NCI-H2081 treated with DMSO at 0.1 percent for 48 hours (cell line): ENCODE measurements around the gene GRM4.
"Not testable (repeated sequence)": the region's sequence is repeated elsewhere in the genome, so short reads cannot be mapped to it uniquely, and the experiment has no call there.

Experiments
- DNase-seq: peaks from one replicate; lab custom pipeline; 2025; lab: John Stamatoyannopoulos, UW

GRM4 gene

DNA sequence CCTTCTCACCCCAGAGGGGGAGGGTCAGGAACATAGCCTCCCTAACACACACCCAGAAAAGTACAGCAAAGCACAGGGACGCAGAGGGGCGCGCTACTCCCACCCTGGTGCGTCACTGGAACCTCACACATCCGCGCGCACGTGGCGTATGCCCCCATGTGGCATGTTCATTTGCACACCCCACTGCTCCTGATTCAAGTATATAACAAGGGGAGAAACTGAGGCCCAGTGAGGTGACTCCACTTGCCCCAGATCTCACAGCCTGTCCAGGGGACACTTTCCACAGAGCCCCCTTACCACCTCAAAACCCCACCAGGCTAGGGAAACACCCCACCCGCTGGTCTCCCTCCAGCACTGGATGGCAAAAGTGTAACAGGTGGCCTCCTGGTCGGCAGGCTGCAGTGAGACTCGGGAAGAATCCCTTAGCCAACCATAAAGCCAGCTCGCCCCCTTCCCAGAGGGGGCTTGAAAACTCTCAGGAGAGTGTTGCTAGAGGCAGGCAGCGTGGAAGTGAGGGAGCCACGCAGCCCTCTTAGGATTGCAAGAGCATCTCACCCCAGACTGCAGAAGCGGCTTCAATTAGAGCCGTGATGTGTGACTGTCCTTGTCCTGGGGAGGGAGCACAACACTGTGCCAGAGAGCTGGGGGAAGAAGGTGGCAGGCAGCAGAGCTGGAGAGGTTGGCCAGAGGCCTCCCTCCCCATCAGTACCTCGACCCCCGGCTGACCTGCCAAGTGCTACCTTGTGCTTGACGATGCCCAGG is at the start of gene GRM4:
Gene GRM4 (minus strand): TSS at position 67 of the 762 bp plus-strand sequence. CDS start 12,591 bp downstream, outside the sequence.
- DNase-seq = no peak

DNA sequence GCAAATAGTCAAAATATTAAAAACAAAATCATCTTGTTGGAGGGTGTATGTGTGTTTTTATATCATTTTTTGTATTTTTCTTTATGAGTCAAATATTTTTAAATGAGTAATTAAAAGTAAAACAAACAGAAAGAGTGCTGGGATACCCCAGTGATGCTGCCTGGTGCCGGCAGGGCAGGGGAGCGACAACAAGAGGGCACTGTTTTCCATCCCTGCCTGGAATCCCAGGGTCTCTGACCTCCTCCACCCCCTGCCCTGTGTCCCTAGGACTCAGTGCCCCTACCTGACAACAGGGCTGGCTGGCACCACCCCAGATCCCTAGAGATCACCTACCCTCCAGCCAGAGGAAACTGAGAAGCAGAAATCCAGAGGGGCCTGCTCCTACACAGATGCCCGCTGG is 48.9 kb upstream of the GRM4 start:
- DNase-seq = no peak

DNA sequence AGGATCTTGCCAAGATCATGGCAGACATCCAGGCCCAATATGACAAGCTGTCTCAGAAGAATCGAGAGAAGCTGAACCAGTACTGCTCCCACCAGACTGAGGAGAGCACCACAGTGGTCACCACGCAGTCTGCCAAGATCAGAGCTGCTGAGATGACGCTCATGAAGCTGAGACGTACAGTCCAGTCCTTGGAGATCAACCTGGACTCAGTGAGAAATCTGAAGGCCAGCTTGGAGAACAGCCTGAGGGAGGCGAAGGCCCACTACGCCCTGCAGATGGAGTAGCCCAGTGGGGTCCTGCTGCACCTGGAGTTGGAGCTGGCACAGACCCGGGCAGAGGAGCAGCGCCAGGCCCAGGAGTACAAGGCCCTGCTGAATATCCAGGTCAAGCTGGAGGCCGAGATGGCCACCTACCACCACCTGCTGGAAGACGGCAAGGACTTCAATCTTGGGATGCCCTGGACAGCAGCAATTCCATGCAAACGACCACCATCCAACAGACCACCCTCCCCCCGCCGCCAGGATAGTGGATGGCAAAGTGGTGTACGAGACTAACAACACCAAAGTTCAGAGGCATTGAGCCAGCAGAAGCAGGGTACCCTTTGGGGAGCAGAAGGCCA is 44.7 kb upstream of the GRM4 start:
- DNase-seq = no peak

DNA sequence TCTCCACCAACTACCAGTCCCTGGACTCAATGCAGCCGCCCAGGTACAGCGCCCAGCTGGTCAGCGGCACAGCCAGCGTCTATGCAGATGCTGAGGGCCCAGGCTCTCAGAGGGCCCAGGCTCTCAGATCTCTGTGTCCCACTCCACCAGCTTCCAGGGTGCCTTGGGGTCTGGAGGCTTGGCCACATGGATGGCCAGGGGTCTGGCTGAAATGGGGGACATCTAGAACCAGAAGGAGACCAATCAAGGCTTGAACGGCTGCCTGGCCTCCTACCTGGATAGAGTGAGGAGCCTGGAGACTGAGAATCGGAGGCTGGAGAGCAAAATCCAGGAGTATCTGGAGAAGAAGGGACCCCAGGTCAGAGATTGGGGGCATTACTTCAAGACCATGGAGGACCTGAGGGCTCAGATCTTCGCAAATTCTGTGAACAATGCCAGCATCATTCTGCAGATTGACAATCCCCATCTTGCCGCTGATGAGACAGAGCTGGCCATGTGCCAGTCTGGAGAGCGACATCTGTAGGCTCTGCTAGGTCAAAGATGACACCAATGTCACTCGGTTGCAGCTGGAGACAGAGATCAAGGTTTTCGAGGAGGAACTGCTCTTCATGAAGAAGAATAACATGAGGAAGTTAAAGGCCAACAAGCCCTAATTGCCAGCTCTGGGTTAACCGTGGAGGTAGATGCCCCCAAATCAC is 44.1 kb upstream of the GRM4 start:
- no peak for DNase-seq

DNA sequence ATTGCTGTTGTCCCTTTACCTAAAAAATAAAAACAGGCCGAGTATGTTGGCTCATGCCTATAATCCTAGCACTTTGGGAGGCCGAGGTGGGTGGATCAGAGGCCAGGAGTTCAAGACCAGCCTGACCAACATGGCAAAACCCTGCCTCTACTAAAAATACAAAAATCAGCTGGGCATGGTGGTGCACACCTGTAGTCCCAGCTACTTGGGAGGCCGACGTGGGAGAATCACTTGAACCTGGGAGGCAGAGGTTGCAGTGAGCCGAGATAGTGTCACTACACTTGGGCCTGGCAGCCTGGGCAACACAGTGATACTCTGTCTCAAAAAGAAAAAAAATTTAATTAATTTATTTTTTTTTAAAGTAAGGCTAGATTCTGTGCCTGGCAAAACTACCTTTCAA is 38.8 kb upstream of the GRM4 start:
- DNase-seq = not testable (repeated sequence)

DNA sequence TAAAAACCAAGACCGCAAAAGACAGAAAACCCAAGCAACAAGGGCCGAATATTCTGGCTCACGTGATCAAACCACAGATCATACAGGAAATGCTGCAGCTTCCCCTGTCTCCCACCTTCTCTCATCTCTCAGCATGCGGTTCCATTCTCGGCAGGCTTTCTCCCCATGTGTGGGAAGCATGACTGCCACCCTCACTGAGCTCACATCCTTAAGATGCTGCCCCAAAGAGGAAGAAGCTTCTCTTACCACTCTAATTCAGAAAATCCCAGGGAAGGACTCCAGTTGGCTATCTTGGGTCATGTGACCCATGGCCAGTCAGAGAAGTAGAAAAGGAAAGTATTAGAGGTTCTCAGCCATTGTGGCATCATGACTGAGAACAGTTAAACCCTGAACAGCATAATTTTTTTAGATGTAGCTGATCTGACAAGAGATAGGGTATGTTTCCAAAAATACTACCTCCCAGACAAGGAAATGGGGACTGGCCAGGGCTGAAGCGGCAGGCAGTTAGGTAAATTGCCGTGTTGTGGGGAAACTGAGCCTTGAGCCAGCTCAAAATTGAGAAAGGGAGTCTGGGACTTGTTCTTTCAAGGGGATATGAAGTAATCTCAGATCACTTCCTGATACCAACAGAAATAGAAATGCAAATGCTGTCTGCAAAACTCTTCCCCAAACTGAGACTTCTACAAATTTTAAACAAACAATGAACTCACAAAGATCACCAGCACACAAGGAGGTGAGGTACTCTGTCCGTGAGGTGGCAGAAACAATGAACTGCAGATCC is 37.1 kb upstream of the GRM4 start:
- no peak for DNase-seq

DNA sequence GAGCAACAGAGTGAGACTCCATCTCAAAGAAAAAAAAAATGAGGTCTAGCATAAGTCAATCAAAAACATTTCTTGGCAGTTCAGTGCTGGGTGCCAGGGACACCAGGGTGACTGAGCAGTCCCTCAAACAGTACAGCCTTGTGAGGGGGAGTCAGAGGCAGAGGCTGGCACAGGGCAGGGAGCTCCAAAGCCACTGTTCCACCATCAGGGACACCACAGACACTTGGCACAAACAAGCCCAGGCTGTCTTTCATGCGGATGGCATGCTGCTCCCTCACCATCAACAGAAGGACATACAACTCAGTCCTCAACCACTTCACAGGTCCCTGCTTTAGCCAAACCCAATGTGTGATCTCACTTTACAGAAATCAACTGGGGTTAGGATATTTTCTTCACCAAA is 36.0 kb upstream of the GRM4 start:
- DNase-seq = no peak

DNA sequence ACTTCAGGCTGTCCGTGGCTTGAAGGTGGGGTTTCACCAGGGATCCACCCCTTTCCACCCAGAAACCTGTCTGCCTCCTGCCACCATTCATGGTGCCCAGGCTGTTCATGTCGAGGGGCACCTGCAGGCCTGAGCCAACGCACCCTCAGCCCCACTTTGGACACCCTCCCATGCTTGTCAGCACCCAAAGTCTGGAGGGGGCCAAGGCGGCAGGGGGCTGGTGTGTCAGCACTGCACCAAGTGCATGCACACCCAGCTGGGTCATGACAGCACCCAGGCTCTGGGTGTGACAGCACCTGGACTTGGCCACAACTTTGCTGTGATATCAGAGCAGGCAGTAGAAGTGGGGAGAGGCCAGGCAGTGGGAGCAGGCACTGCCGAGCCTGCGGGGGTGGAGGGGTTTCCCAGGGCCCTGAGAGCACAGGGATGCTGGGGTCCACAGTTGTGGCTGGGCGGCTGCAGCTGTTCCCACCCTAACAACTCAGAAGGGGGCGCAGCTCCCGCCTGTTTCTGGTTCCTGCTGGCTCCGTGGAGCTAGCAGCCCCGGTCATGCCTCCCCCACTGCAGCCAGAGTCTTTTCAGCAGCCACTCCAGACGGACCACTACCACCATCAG is 33.3 kb upstream of the GRM4 start:
- no peak for DNase-seq

DNA sequence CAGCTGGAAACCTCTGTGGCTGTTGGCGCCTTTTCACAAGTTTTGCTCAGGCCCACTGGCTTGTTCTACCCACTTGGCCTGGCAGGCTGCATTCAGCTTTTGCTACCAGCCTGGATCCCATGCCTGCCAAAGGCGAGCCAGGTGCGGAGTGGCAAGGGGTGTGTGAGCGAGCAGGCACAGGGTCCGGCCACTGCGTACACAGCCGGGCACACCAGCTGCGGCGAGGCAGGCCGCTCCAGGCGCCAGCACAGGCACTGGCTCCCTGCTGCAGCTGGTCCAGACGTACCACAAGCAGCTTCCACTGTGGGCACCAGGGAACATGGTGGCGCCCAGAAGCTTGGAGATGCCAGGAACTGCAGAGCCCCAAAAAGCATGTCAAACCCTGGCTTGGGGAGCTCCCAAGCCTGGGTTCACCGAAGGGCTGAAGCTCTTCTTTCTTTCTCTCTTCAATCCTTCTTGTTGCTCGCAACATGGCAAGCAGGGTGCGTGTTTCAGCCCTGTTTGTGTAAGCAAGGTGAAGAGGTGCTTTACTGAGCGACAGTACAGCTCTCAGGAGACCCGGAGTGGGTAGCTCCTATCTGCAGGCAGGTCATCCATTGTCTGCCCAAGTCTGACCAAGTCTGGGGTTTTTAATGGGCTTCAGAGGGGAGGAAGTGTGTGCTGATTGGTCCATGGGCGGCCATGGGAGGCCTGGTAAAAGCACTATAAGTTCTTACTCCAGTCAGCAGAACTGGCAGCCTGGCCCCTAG is 32.6 kb upstream of the GRM4 start:
- DNase-seq = no peak

DNA sequence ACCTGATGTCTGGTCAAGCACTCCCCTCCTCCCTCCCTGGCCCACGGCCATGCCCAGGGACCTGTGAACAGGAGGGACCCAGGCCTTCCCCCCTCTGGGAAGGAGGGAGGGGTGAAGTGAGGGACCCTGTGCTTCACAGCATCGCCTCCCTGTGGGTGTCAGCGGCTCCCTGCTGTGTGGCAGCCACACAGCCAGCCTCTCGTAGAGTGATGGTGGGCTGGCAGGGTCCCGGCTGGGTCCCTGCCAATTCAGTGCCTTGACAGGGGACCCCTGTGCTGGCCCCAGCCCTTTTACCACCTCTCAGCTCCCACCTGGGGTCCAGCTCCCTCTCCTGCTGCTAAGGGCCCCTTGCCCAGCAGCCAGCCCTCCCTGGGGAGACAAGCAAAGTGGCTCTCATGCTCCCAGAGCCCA is 31.3 kb upstream of the GRM4 start:
- DNase-seq = no peak

DNA sequence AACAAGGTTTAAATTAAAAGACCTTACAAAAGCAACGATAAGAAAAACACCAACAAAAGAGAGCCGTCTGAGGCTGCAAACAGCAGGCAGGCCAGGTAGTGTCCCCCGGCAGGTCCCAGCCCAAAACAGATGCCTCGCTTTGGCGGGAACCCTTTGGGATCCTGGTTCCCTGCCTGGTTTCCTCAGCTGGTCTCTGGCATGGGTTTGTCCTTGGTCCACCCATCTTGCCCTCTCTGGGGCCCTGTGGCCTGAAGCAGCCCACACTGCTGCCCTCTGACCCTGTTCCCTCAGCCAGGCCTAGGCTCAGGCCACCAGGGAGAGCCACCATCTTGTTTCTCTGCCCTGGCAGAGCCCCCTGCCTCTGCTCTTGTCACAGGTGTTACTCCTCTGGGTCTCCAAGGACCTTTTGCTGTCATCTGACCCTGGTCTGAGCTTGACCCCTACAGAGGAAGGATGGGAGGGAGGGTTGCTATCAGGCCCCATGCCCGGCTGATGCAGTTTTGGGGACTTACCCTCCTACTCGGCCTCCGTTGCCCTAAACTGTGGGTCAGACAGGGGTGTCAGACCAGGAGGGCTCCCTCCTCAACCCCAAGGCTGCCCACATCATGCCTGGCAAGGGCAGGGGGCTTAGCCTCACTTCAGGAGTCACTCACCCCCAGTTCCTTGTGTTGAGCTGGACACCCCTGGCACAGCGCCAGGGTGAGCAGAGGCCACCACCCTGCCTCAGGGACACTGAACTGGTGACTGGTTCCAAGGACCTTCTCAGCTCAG is 30.6 kb upstream of the GRM4 start:
- no peak for DNase-seq

DNA sequence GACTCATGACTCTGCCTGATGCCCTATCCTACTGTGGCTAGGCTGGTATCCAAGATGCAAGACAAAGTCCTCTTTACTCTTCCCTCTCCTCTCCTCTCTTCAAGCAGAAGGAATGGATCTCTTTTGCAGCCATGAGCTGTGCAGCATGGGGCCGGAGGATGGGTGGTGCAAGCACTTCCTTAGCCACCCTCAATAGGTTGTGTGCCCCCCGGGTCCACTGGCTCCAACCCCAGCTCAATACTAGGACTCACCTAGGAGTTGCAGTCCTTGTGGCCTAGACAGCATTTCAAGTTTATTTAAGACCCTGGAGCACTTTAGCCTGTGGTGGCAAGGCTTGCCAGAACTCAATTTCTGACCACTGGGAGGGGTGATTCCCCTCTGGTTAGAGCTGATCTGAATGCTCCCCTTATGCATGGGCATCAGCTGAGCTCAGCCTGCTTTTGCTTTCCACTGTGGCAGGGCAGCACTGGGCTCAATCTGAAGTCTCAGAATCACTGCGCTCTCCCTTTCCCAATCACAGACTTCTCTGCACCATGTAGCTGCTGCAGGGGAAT is 29.0 kb upstream of the GRM4 start:
- DNase-seq = no peak

DNA sequence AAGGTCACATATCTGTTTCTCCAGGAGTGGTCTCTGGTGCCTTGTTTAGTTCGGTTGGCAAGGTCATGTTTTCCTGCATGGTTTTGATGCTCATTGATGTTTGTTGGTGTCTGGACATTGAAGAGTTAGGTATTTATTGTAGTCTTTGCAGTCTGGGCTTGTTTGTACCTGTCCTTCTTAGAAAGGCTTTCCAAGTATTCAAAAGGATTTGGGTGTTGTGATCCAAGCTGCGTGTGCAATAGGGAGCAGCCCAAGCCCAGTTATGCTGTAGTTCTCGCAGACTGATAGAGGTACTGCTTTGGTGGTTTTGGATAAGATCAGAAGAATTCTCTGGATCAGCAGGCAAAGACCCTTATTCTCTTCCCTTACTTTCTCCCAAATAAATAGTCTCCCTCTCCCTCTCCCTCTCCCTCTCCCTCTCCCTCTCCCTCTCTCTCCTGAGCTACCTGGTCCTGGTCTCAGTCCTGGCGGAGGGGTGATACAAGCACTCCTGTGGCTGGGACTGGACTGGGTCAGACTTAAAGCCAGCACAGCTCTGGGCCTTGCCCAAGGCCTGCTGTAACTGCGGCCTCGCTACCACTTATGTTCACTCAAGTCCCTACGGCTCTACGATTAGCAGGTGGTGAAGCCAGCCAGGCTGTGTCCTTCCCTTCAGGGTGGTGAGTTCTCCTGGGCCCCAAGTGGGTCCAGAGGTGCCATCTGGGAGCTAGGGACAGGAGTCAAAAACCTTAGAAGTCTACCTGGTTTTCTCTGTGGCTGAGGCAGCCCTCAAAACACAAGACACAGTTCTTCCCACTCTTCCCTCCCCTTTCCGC is 27.3 kb upstream of the GRM4 start:
- DNase-seq = no peak

DNA sequence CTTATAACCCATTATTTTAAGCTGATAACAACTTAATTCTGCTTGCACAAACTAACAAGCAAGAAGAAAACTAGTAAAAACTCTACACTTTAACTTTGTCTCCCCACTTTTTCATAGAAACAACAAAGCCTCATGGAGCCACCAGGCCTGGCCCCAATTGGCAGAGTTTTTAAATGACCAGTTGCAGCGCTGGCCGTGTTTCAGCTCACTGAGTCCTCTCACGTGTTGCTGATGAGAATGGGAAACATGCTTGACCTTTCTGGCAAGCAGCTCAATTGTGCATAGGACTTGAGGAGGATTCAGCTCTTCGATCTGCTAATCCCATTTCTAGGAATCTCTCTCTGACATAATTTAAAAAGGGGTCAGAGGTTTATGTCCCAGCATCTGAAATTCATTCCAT is 24.5 kb upstream of the GRM4 start:
- DNase-seq = no peak

DNA sequence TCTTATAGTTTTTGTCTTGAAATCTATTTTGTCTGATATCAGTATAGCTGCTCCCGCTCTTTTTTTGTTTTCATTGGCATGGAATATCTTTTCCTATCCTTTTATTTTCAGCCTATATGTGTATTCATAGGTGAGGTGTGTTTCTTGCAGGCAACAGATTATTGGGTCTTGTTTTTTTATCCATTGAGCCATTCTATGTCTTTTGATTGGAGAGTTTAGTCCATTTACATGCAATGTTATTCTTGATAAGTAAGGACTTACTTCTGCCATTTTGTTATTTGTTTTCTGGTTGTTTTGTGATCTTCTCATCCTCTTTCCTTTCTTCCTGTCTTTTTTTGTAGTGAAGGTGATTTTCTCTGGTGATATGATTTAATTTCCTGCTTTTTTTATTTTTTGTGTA is 24.0 kb upstream of the GRM4 start:
- DNase-seq = no peak

DNA sequence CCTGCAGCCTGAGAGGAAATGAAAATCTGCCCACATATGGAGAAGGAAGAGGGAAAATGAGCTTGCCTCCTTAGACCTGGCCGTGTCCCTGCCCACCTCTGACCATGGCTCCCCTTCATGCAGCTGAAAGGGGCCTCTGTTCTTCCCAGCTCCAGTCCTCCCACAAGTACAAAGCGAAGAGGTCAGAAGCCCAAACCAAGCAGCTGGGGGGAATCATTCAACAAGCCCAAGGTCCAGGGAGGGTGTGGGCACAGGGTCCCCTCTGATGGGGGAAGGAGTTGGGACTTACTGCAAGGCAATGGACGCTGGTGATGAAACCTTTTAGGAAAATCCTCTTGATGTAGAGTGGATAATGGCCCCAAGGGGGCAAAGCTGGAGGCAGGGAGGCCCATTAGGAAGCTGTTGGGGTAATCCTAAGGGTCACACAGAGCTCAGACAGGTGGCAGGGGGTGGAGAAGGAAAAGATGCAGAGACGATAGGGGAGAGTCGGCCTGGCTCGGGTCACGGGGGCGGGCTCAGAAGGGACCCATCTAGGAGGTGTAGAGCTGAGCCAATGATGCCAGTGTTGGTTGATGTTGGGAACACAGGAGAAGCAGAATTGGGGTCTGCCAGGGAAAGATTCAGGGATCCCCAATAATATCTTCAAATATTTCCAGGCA is 16.1 kb upstream of the GRM4 start:
- no peak for DNase-seq

DNA sequence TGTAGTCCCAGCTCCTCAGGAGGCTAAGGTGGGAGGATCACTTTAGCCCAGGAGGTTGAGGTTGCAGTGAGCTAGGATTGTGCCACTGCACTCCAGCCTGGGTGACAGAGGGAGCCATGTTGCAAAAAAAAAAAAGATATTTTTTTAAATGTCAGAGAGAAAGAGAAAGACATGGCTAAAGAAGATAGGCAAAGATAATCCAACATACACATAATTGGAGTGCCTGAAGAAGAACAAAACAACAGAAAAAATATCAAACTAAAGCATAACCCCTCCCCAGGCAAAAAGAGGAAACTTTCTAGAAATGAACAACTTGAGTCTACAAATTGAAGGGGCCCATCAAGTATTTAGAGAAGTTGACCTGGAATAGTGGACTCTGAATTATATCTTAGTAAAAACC is 14.0 kb upstream of the GRM4 start:
- DNase-seq = no peak

DNA sequence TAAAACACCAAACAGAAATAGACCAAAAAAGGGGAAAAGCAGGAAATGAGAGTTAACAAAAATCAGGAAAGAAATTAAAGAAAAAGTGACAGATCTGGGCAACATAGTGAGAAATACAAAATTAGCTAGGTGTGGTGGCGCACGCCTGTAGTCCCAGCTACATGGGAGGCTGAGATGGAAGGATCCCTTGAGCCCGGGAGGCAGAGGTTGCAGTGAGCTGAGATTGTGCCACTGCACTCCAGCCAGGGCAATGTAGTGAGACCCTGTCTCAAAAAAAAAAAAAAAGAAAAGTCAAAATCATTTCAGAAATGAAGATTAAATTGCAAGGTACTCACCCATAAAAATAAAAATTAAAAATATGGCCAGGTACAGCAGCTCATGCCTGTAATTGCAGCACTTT is 13.0 kb upstream of the GRM4 start:
- no peak for DNase-seq

DNA sequence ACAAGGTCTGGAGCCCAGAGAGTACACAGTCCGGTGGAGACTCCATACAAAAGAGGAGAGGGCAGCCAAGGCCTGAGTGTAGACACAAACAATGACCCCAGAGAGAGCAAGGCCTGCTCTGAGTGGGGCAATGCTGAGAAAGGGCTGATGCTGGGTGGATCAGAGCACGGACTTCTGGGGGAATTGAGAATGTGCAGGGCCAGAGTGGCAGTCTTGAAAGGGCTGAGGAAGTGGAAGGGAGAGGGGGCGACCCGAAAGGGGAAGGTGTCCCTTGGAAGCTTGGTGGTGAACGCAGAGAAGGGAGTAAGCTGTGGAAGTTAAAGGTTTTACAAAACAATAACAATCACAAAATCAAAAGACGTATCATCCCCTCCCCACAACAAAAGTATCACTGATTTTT is 12.0 kb upstream of the GRM4 start:
- DNase-seq = no peak
